Neutrophil (primary cell): ENCODE measurements around the gene CCDC40.

Source experiments
- H3K27ac ChIP-seq: fragments of 200-600 bp; sonication (generic); 2 replicates; pipeline ENCODE4 v1.5.1; 2016; ENCODE audit warnings: mild to moderate bottlenecking, moderate library complexity
- H3K27me3 ChIP-seq: fragments of 200-600 bp; sonication (generic); 2 replicates; pipeline ENCODE4 v1.6.0; 2016; ENCODE audit warnings: mild to moderate bottlenecking
- H3K36me3 ChIP-seq: fragments of 200-600 bp; sonication (generic); 2 replicates; pipeline ENCODE4 v1.5.1; 2017
- H3K4me1 ChIP-seq, 2 experiments: fragments of 200-600 bp in 1 of 2; sonication (generic) in 1 of 2; 1 replicate in 1 of 2; 2 replicates in 1 of 2; pipeline versions ENCODE4 v1.5.1 to v1.6.1; 2013 to 2016; ENCODE audit warnings: low read depth in 1 of 2, low read length in 1 of 2, mild to moderate bottlenecking in 1 of 2, moderate library complexity in 1 of 2; ENCODE audit not compliant: control insufficient read depth in 1 of 2, insufficient read depth in 1 of 2
- H3K4me3 ChIP-seq, 2 experiments: fragments of 200-600 bp in 1 of 2; sonication (generic) in 1 of 2; 1 replicate in 1 of 2; 2 replicates in 1 of 2; pipeline ENCODE4 v1.5.1; 2013 to 2016; ENCODE audit warnings: low read depth in 1 of 2, low read length in 1 of 2, mild to moderate bottlenecking in 1 of 2, moderate library complexity in 1 of 2
- H3K9me3 ChIP-seq: fragments of 200-600 bp; sonication (generic); 2 replicates; pipeline ENCODE4 v1.5.1; 2016
- CTCF ChIP-seq: fragments of 200-600 bp; sonication (generic); IDR thresholded peaks from 2 replicates; pipeline ENCODE4 v1.5.1; 2016; ENCODE audit warnings: antibody characterized with exemption

The CCDC40 gene

DNA sequence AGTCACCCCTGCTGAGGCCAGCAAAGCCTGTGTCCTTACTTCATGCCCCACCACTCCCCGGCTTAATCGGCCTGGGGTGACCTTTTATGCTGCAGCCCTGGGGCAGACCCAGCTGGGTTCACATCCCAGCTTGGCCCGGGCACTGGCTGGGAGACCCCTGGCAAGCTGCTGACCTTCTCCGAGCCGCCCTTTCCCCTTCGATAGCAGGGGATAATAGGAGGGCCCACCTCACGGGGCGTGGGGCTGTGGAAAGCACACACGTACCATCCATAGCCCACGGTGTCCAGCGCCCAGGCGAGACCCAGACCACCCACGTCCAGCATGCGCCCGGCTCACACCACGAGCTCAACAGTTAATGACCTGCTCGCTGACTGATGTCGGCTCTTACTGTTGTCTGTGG is 27.6 kb upstream of the CCDC40 start:
- TF ChIP-seq CTCF = no peak
- no peaks in the 10 kb centered on the region for H3K36me3 ChIP-seq

DNA sequence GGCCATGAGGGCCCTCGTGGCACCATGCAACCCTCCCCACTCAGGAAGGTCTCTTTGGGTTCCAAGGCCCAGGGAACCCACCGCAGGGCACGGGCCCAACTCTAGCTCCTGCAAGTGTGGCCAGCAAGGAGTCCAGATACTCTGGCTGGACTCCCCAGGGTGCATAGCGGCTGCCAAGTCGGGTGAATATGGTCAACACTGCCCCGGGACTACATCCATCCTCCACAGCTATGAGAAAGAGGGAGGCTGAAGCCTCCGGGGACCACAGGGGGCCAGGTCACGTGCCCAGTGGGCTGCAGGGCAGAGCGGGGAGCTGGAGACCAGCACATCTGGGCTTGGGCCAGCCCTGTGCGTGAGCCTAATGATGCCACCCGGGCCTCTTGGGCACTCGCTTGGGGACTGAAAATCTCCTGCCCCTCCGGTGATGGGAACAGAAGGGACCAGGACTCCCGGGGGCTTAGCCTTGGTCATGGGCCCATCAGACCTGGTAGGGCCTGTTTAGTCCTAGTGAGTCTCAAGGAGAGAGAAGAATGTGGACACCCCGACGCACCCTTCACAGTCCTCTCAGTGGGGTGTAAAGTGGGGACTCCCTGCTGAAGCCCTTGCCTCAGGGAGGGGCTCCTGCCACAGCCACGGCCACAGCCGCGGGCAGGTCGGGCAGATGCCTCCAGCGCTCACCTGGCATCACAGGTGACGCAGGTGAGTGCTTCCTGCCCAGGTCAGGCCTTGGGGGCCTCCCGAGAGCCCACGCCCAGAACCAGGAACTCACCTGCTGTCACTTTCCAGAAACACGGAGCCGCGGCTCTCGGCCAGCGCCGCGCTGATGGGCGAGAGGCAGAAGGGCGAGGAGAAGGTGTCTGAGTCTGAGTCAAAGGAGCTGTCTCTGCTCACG is 26.8 kb upstream of the CCDC40 start:
- H3K4me1 ChIP-seq = peaks cover 8% of the 10 kb centered on the region in 2 experiments
- no peaks in the 10 kb centered on the region for H3K36me3 ChIP-seq
- H3K27me3 ChIP-seq = peaks cover 2% of the 10 kb centered on the region
- no peak overlapping the region for H3K4me3 ChIP-seq
- no peaks in the 10 kb centered on the region for H3K9me3 ChIP-seq
- no peak for TF ChIP-seq CTCF
- no peak overlapping the region for H3K27ac ChIP-seq

More for the DNA sequence above, 27.6 kb upstream of the CCDC40 start:
- no peaks in the 10 kb centered on the region for H3K9me3 ChIP-seq
- H3K27me3 ChIP-seq = peaks cover 3% of the 10 kb centered on the region
- H3K4me1 ChIP-seq = peaks cover 8% of the 10 kb centered on the region in 2 experiments
- no peak overlapping the region for H3K4me3 ChIP-seq
- H3K27ac ChIP-seq = no peak overlapping the region

DNA sequence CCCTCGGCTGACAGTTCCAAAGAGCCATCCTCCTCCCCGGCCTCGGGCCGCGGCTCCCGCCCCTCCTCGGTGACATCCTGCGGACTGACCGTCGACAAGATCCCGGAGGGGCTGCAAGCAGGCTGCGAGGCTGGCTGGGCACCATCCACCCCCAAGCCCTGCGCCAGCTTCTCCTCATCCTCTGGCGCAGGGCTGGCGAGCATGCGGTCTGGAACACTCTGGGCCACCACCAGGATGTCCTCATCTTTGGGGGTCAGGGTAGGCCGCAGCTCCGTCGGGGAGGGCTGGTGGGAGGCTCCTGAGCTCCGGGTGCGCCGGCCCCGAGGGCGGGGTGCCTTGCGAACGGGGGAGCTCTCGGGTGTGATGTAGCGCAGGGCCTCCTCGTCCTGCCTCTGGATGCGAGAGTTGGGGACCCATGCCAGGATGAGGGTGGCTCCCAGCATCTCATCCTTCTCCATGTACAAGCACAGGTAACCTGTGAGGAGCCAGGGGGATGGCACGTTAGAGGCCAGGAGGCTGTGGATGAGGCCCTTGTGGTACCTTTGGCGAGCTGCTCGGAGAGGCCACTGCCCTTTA is 26.1 kb upstream of the CCDC40 start:
- no peaks in the 10 kb centered on the region for H3K27me3 ChIP-seq
- no peaks in the 10 kb centered on the region for H3K9me3 ChIP-seq
- TF ChIP-seq CTCF = no peak
- no peak overlapping the region for H3K27ac ChIP-seq
- peaks cover 8% of the 10 kb centered on the region in 2 experiments for H3K4me1 ChIP-seq
- H3K4me3 ChIP-seq = no peak overlapping the region
- H3K36me3 ChIP-seq = no peaks in the 10 kb centered on the region

- H3K4me1 ChIP-seq = peaks cover 0 to 2% of the 10 kb centered on the region in 2 experiments
- H3K27ac ChIP-seq = no peak overlapping the region
- H3K27me3 ChIP-seq = no peaks in the 10 kb centered on the region
- TF ChIP-seq CTCF = no peak
- no peak overlapping the region for H3K4me3 ChIP-seq
- no peaks in the 10 kb centered on the region for H3K9me3 ChIP-seq
- no peaks in the 10 kb centered on the region for H3K36me3 ChIP-seq
These were observed 24.4 kb upstream of the CCDC40 start for GRCh38 chr17:80011989-80012555.

- no peaks in the 10 kb centered on the region for H3K36me3 ChIP-seq
- peaks cover 0 to 2% of the 10 kb centered on the region in 2 experiments for H3K4me1 ChIP-seq
- H3K27me3 ChIP-seq = no peaks in the 10 kb centered on the region
- H3K4me3 ChIP-seq = no peak overlapping the region
- no peak overlapping the region for H3K27ac ChIP-seq
- no peak for TF ChIP-seq CTCF
- no peaks in the 10 kb centered on the region for H3K9me3 ChIP-seq
These were observed 23.4 kb upstream of the CCDC40 start for GRCh38 chr17:80012765-80013741.
